Bone marrow (tissue), 2 donors: Measurements from ENCODE around the gene NECTIN1.

ENCODE experiments used
- DNase-seq, 2 donors: peaks; one replicate each; lab custom pipeline; 2025; lab: John Stamatoyannopoulos, UW

NECTIN1 gene

GRCh38 chr11:119692540-119692820, 36.5 kb downstream of the NECTIN1 start:
- no peak for DNase-seq

DNA sequence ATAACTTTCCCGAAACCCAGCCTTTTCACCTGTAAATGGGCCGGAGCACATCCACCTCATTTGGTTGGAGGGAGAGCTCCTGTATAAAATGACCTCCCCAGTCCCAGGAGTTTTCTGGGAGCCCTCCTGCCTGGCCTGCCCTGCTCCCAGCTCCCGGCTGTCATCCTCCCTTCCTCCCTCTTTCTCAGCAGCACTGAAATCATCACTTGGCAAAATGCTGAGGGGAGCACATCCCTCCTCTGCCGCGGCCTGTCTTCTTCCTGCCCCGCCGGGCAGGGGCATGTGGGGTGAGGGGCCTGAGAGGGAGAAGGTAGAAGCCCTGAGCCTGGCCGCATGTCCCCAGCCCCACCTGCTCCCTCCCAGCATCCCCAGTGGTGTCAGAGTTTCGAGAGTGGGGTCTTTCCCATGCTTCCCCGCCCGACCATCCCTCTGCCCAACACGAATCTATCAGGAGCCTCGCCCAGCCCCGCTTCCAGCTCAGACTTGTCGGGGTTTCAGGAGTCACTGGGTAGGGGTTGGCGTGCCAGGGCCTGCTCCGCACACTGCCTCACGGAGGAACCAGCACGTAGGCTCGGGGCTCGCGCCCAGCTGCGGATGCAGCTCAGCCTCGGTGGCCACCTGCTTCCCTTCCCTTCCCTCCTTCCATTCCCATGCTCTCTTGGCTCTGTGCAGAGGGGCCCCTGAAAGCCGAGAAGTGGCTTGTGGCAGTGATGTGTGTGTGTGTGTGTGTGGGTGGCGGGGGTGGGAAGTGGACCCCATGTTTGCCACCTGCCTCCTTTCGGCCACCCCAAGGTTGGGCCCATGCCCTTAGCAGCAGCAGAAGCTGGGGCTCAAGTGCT, 37.1 kb downstream of the NECTIN1 start:
- no peak for DNase-seq

- DNase-seq = no peak
Observed at GRCh38 chr11:119691020-119691666, 37.9 kb downstream of the NECTIN1 start.

DNA sequence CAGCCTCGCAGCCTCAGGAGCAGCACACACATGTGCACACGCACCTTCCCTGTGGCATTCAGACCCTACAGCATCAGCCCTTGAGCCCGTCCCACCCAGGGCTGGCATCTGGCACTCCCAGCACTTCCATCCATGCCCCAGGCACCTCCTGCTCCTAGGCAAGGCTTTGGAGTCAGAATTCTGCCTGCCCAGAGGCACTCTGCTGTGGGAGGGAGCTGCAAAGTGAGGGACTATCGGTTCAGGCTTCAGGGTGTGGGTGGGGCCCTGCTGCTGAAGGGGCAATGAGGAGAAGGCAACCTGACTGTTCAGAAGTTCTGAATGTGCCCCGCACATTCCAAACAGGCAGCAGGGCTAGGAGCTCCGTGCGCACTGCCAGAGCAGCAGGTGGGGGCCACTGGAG, 39.7 kb downstream of the NECTIN1 start:
- DNase-seq = no peak

- DNase-seq = no peak
Observed at GRCh38 chr11:119688356-119688755, 40.6 kb downstream of the NECTIN1 start.

GRCh38 chr11:119687373-119688046, 41.5 kb downstream of the NECTIN1 start:
- DNase-seq = no peak

DNA sequence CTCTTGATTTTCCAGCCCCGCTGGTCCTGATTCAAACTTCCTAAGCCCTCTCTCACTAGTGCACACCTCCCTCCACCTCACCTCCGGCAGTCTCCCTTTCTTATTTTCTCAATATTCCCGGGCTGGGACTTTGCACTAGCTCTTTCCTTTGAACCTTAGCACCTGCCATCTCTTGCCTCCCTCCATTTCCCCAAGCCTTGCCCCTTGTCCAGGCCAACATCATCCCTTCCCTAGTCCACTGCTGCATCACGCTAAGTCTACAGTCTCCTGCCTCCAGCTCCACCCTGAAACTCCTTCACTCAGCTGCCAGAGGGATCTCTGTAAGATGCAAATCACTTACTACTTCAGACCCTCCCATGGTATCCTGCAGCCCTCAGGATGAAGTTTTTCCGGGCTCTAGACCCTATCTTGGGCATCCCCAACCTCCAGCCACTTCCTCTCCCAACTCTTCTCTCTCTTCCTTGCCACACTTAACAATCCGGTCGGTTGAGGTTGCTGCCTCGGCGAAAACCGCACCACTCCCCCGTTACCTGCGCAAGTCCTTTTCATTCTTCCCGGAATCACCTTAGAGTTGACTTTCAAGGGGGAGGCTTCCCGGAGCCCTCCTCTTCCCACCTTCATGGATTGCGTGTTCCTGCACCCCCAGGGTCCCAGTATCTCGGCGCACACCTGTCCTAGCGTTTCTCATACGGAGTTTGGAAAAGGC, 42.7 kb downstream of the NECTIN1 start:
- no peak for DNase-seq

DNA sequence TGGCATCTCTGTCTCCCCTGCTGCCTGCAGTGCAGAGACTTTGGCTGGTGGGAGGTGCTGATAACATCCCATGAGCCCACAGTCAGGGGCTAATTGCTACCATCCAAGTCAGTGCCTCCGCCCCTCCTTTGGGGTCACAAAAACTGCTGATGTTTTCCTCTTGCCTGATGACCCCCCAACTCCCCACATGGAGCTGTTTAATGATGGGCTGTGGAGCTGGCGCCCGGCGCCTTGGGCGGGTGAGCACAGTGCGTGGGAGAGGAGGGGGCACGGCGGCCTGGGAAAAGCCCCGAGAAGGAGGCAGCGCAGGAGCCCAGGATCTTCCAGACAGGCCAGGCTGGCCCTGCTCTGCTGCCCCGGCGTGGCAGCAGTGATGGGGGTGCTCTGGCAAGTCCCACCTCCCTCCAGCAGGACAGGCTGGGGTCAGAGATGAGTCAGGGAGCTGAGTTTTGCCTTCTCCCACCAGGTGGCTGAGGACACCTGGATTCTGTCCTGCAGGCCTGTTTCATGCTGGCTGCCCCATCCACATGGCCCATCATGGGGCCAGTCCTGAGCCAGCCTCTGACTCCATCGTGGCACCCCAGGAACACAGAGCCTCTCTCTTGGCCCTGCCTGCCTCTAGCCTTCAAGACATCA, 43.8 kb downstream of the NECTIN1 start:
- DNase-seq = no peak

DNA sequence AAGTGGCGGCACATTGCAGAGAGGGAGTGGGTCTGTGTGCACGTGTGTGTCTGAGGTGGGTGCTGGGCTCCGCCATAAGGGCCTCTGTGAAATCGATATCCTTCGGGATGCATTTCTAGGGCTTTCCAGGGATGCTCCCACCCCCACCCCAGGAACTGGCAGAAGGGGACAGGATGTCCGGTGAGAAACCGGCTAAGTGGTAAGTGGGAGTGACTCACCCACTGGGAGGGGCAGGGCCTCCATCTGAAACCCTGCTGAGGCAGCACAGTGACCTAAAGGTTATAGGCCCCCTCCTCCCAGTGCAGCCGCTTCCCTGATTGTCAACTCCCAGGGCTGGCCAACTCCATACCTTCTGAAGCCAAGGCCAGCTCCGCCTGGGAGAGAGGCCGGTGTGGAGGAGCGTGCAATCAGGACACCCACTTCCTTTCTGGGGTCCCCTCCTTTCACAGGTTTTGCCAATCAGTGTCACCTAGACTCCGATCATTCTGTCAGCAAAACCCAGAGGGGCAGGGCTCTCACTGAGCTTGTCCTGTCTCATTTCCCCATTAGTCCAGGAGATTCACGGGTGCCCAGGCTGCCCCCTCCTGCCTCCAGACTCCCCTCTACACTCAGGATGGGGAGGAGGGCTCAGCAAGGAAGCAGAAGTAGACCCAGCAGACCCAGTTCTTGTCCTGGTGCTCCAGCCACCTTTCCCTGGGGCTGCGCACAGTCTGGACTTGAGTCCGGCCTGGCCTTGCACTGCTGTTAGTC, 44.5 kb downstream of the NECTIN1 start:
- DNase-seq = no peak

- DNase-seq = no peak
Observed at GRCh38 chr11:119683783-119684182, 45.2 kb downstream of the NECTIN1 start.

DNA sequence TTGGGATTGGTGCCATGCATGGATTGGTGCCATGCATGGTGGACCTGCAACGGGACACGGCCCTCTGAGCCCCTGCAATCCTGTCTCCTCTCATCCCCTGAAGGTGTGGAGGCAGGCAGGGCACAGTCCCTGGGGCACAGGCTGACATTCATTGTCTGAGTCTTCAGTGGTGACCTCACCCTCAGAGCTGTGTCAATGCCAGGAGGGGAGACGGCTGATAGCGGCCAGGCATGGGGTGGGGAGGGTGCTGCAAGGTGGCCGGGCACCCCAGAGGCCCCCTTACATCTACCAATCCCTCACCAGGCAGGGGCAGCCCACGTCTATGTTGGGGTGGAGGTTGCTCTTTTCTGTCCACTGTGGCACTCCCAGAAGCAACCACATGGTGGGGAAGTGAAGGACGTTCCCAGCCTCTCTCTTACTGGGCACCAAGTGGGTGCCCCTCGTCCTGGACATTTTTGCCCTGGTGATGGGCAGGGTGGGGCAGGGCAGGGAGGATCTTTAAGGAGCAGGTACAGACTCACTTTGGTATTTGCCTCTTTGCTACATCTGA, 47.6 kb downstream of the NECTIN1 start:
- DNase-seq = no peak

GRCh38 chr11:119680541-119681360, 48.2 kb downstream of the NECTIN1 start:
- peak in 1 of 2 donors; percentile 35 for DNase-seq

- DNase-seq = no peak
Observed at GRCh38 chr11:119679346-119679745, 49.7 kb downstream of the NECTIN1 start.

- DNase-seq = no peak
Observed at GRCh38 chr11:119678351-119678750, 50.6 kb downstream of the NECTIN1 start.

- DNase-seq = no peak
Observed at GRCh38 chr11:119677840-119678239, 51.2 kb downstream of the NECTIN1 start.

GRCh38 chr11:119676461-119677020, 52.5 kb downstream of the NECTIN1 start:
- no peak for DNase-seq

GRCh38 chr11:119673759-119674336, 55.2 kb downstream of the NECTIN1 start:
- DNase-seq = peak in 1 of 2 donors; percentile 6

DNA sequence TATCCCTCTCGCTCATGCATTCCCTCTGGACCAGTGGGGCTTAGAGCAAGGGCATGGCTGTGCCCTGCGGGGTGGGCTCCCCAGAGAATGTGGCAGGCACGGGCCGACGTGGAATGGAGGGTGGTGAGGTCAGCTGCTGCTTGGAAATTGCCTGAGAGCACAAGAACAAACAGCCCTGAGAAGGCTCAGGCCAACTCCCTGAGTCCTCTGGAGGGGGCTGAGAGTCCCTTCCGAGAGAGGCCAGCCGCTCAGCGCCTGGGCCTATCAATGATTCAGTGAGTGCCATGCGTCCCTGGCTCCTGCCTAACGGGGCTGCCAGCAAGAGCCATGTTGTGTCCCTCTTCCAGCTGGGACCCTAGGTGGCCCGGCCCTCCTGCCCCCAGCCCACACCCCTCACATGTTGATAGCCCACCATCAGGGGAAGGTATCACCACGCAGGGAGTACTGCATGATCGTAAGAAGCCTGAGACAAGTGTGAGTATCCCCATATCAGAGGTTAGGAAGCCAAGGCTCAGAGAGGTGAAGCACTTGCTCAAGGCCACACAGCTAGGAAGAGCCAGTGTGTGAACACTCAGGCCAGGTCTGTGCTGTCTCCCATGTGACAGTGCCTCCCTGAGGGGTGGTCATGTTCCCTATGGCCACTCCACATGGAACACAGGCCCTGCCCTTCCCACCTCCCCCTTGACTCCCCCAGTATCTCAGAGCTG, 55.8 kb downstream of the NECTIN1 start:
- no peak for DNase-seq

GRCh38 chr11:119672597-119672996, 56.4 kb downstream of the NECTIN1 start:
- no peak for DNase-seq
